GM13977 (cell line): Measurements from ENCODE around the gene CPT2.
"Not testable (repeated sequence)": the region's sequence is repeated elsewhere in the genome, so short reads cannot be mapped to it uniquely, and the experiment has no call there.

Source experiments
- DNase-seq: peaks from one replicate; pipeline ENCODE4 v3.0.0; 2012; ENCODE audit warnings: low spot score
- CTCF ChIP-seq: IDR thresholded peaks from 2 replicates; pipeline ENCODE4 v1.5.1; 2012; ENCODE audit warnings: mild to moderate bottlenecking, control low read depth; ENCODE audit not compliant: insufficient read depth; ENCODE audit errors: extremely low read depth, missing control alignments
- in situ Hi-C: fragments of 300-500 bp; cut with MboI; formaldehyde crosslinking; loops from one replicate; pipeline ENCODE4 v1.12.0; 2022; ENCODE audit warnings: low sequenced_read_pairs, low pct_unique_long_range_greater_than_20kb, mixed read lengths, inconsistent platforms; ENCODE audit not compliant: unreplicated experiment

The CPT2 gene

GRCh38 chr1:53197291-53198200, 922 bp downstream of the CPT2 start:
- TF ChIP-seq CTCF = no peak
- DNase-seq = no peak
- in situ Hi-C loops = no loop called here

GRCh38 chr1:53198241-53198651, 1.6 kb downstream of the CPT2 start:
- in situ Hi-C loops = no loop called here
- TF ChIP-seq CTCF = no peak
- DNase-seq = no peak

DNA sequence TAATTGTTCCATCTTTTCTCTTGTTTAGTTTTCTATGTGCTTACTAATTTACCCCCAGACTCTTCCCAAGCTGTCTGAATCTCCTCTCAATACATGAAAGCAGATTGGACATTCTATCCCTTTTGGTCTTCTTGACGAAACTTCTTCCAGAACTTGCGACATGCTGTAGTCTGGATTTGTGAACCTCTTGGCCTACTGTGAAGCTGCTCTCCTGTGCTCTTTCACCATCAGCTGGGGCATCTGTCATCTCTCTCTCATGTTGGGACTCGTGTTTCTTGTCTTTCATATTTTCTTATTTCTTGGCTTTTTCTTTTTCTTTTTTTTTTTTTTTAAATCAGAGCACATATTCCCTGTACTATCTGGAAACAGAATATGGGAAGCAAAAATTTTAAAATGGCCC, 6.8 kb downstream of the CPT2 start:
- no peak for TF ChIP-seq CTCF
- no peak for DNase-seq
- in situ Hi-C loops = no loop called here

DNA sequence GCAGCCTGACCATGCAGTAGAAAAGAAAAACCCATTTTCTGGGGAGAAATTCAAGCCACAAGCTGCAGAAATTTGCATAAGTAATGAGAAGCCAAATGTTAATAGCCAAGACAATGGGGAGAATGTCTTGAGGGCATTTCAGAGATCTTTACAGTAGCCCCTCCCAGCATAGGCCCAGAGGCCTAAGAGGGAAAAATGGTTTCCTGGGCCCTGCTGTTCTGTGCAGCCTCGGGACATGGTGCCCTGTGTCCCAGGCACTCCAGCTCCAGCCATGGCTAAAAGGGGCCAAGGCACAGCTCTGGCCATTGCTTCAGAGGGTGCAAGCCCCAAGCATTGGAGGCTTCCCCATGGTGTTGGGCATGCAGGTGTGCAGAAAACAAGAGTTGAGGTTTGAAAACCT, 8.9 kb downstream of the CPT2 start:
- DNase-seq, in situ Hi-C loops: not testable (repeated sequence)

GRCh38 chr1:53206083-53206685, 9.6 kb downstream of the CPT2 start:
- DNase-seq, in situ Hi-C loops: not testable (repeated sequence)

- in situ Hi-C loops = no loop called here
- TF ChIP-seq CTCF = no peak
- DNase-seq = no peak
Observed at GRCh38 chr1:53206735-53207379, 10.2 kb downstream of the CPT2 start.

DNA sequence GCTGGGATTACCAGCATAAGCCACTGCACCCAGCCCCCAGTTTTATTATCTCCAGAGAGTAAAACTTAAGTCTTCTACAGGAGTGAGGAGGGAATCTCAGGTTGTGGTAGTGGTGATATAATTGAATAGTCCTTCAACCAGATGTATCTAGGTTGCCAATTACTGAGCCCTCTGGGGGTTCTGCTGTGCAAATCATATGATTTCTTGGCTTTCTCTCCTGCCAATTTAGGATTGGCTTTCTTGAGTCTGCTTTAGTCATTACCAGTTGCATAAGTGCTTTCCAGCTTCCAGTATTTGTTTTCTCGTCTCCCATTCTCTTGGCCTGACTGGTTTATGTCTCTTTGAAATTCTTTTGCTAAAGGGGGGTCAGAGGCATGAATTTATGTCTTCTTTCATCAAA, 11.1 kb downstream of the CPT2 start:
- no peak for TF ChIP-seq CTCF
- in situ Hi-C loops = no loop called here
- no peak for DNase-seq
